GM12878 (cell line): ENCODE data around the gene CDC16. TPM values are rescaled to one million over a fixed set of nuclear protein-coding genes. Genes with fewer than 3 reads are reported as not detected.

Source experiments
- ATAC-seq: fragments of 200-7000 bp; cut with Tn5 transposase; 3 replicates; pipeline ENCODE4 v1.9.1; 2020; ENCODE audit warnings: mild to moderate bottlenecking, moderate library complexity
- BruUV-seq: library from RNA; stranded (reverse); fragments of 400-500 nt; replicated peaks from 2 replicates; lab custom pipeline; 2021; lab: Mats Ljungman, UMichigan
- CTCF ChIA-PET: fragments of 300-600 bp; sonication (Branson Sonifier 250); formaldehyde crosslinking; extraction: SDS; loops from one replicate; lab custom pipeline; 2021; ENCODE audit warnings: inconsistent platforms; lab: Yijun Ruan, JAX
- POLR2A ChIA-PET: fragments of 350-600 bp; formaldehyde crosslinking; extraction: SDS; loops from one replicate; lab custom pipeline; 2021; ENCODE audit warnings: inconsistent platforms; lab: Charles Lee
- RAD21 ChIA-PET: fragments of 300-600 bp; sonication (Branson Sonifier 250); formaldehyde crosslinking; loops from one replicate; lab custom pipeline; 2023; ENCODE audit warnings: antibody characterized with exemption; ENCODE audit not compliant: unreplicated experiment; lab: Charles Lee
- SMC1A ChIA-PET: fragments of 300-600 bp; sonication (Branson Sonifier 250); formaldehyde crosslinking; loops from one replicate; lab custom pipeline; 2023; ENCODE audit not compliant: unreplicated experiment, uncharacterized antibody; lab: Charles Lee
- DNase-seq: peaks from one replicate; pipeline ENCODE4 v3.0.0-alpha.2; 2011; ENCODE audit warnings: low read depth, low spot score
- FAIRE-seq: peaks from 3 replicates; lab custom pipeline; 2011; peaks lifted over from hg19 to GRCh38; lab: Jason Lieb, UNC
- H2AFZ ChIP-seq: 2 replicates; pipeline ENCODE4 v1.6.0; 2011; ENCODE audit warnings: low read depth, low read length, control low read depth; ENCODE audit not compliant: control insufficient read depth
- H3K27ac ChIP-seq: 2 replicates; pipeline ENCODE4 v1.5.1; 2011; ENCODE audit warnings: control low read depth; ENCODE audit not compliant: control insufficient read depth, insufficient read depth
- H3K27me3 ChIP-seq, 2 experiments: replicated peaks in 1 of 2; 2 replicates each; pipeline versions ENCODE4 v1.6.0 to v1.6.1; 2011; ENCODE audit warnings: low read length in 1 of 2; ENCODE audit not compliant: control insufficient read depth in 2 of 2, insufficient read depth in 2 of 2
- H3K36me3 ChIP-seq, 2 experiments: 2 replicates each; pipeline ENCODE4 v1.5.1; 2011; ENCODE audit warnings: low read length in 1 of 2; ENCODE audit not compliant: control insufficient read depth in 2 of 2, insufficient read depth in 2 of 2
- H3K4me1 ChIP-seq: 2 replicates; pipeline ENCODE4 v1.6.1; 2011; ENCODE audit warnings: mild to moderate bottlenecking, low read length, moderate library complexity, mixed read lengths; ENCODE audit not compliant: control insufficient read depth, insufficient read depth
- H3K4me2 ChIP-seq: 2 replicates; pipeline ENCODE4 v1.6.0; 2011; ENCODE audit warnings: control low read depth; ENCODE audit not compliant: control insufficient read depth, insufficient read depth
- H3K4me3 ChIP-seq: fragments of 200-600 bp; sonication (generic); 2 replicates; pipeline ENCODE4 v1.5.1; 2016
- H3K79me2 ChIP-seq: 2 replicates; pipeline ENCODE4 v1.6.0; 2011; ENCODE audit warnings: low read length; ENCODE audit not compliant: control insufficient read depth, insufficient read depth
- H3K9ac ChIP-seq: 2 replicates; pipeline ENCODE4 v1.8.0; 2011; ENCODE audit warnings: low read length, control low read depth, mixed read lengths; ENCODE audit not compliant: control insufficient read depth, insufficient read depth
- H3K9me3 ChIP-seq: replicated peaks from 3 replicates; pipeline ENCODE4 v1.5.1; 2011; ENCODE audit warnings: mild to moderate bottlenecking, low read length; ENCODE audit not compliant: control insufficient read depth, insufficient read depth
- H4K20me1 ChIP-seq: 2 replicates; pipeline ENCODE4 v1.6.0; 2011; ENCODE audit not compliant: control insufficient read depth, insufficient read depth
- BACH1 ChIP-seq: fragments of 450-650 bp; IDR thresholded peaks from 2 replicates; pipeline ENCODE4 v1.6.1; 2017; ENCODE audit warnings: mild to moderate bottlenecking, borderline replicate concordance
- IRF4 ChIP-seq: IDR thresholded peaks from 2 replicates; pipeline ENCODE4 v1.6.1; 2011; ENCODE audit warnings: low read depth, low read length
- MEF2B ChIP-seq: fragments of 450-650 bp; IDR thresholded peaks from 2 replicates; pipeline ENCODE4 v1.6.1; 2018; ENCODE audit warnings: mild to moderate bottlenecking, moderate library complexity; ENCODE audit not compliant: partially characterized antibody, poor library complexity, severe bottlenecking
- MXI1 ChIP-seq: fragments of 150-350 bp; IDR thresholded peaks from 2 replicates; pipeline ENCODE4 v1.6.1; 2011; ENCODE audit warnings: low read depth, mild to moderate bottlenecking, inconsistent platforms, low read length, improper control_type of control experiment
- PAX8 ChIP-seq: fragments of 450-650 bp; IDR thresholded peaks from 2 replicates; pipeline ENCODE4 v1.6.1; 2017; ENCODE audit warnings: mild to moderate bottlenecking, moderate library complexity
- POU2F2 ChIP-seq: IDR thresholded peaks from 3 replicates; pipeline ENCODE4 v1.6.1; 2011; ENCODE audit warnings: low read depth, mild to moderate bottlenecking, low read length, borderline replicate concordance
- SMAD1 ChIP-seq: fragments of 450-650 bp; IDR thresholded peaks from 2 replicates; pipeline ENCODE4 v1.6.1; 2018; ENCODE audit warnings: mild to moderate bottlenecking, low read depth; ENCODE audit not compliant: partially characterized antibody
- TCF12 ChIP-seq: IDR thresholded peaks from 2 replicates; pipeline ENCODE4 v1.6.1; 2011; ENCODE audit warnings: low read depth, mild to moderate bottlenecking, low read length
- WGBS: methylation state at CpG from one replicate; pipeline ENCODE4 v1.1.6; 2016; ENCODE audit warnings: low lambda C conversion rate; ENCODE audit not compliant: insufficient replicate concordance, insufficient coverage; ENCODE audit errors: missing lambda C conversion rate; 5-methylcytosine and 5-hydroxymethylcytosine counted together
- in situ Hi-C: fragments of 300-500 bp; cut with MboI; formaldehyde crosslinking; loops from 9 replicates; pipeline ENCODE4 v1.14.3; 2018; ENCODE audit warnings: mixed read lengths
- intact Hi-C: fragments of 100-400 bp; cut with micrococcal nuclease; formaldehyde crosslinking; loops from one replicate; pipeline ENCODE4 v1.14.2; 2022; ENCODE audit not compliant: unreplicated experiment
- polyA plus RNA-seq, 11 experiments: library from polyadenylated mRNA; depleted of rRNA in 4 of 11; unstranded in 6 of 11; stranded (reverse) in 5 of 11; fragments of >200 nt; fragmentation: Nextera tagmentation in 4 of 11; fragmentation: Illumina TruSeq in 1 of 11; extraction: Ambion mirVana in 4 of 11; extraction: Trizol in 1 of 11; gene quantifications; 1 replicate in 1 of 11; 2 replicates in 10 of 11; pipeline versions ENCODE4 v1.2.1 to v1.2.3, GENCODE V29; 2011 to 2016; ENCODE audit warnings: inconsistent platforms in 2 of 11, missing spikeins in 2 of 11, low read depth in 1 of 11
- total RNA-seq, 4 experiments: library from RNA; depleted of rRNA in 3 of 4; stranded (reverse); fragments of >200 nt in 3 of 4; fragmentation: Illumina TruSeq in 1 of 4; extraction: Trizol in 1 of 4; gene quantifications; 2 replicates each; pipeline versions ENCODE4 v1.2.1 to v1.2.3, GENCODE V29; 2013 to 2021
- TF ChIP-seq, protein P1 (sequence below): fragments of 450-650 bp; IDR thresholded peaks from 2 replicates; pipeline ENCODE4 v1.6.1; 2017; ENCODE audit warnings: low read depth, mild to moderate bottlenecking, moderate library complexity
- TF ChIP-seq, protein P2 (sequence below): fragments of 450-650 bp; IDR thresholded peaks from 2 replicates; pipeline ENCODE4 v1.6.1; 2016; ENCODE audit warnings: mild to moderate bottlenecking, moderate library complexity, borderline replicate concordance
- TF ChIP-seq, protein P3 (sequence below): fragments of 450-650 bp; formaldehyde crosslinking; IDR thresholded peaks from 2 replicates; pipeline ENCODE4 v1.4.0; 2022; ENCODE audit warnings: mild to moderate bottlenecking, moderate library complexity

The CDC16 gene
- total and polyA plus RNA-seq, 10 of the 15 experiments (the other 5 are each of a cell fraction or from before 2014, with no cell fraction given) = 15.4 to 92.9 (median 31.4) TPM

DNA sequence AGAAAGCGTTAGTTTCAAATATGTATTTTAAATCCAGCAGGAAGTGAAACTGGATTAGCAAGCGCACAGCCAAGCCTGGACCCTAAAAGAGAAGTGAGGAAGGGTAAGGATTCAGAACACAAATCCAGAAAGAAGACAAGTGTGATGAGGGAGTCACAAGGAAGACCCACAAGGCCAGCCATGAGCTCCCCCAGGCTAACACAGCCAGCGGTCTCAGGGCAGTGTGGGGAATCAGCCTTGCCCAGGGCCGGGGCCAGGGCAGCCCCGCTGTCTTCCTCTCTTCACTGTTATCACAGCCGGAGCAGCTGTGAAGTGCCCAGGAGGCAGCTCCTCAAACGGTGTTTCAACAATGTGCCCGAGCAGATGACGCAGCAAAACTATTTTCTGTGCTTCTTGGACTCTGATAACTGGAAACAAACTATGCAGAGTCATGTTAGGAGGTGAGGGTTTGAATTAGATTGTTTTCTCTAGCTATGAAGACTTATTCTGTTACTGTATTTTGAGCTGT lies 12.2 kb upstream of the CDC16 start (continued):
- TF ChIP-seq BACH1 = peak; percentile 25; the same call in 1 of the 2 replicates

DNA sequence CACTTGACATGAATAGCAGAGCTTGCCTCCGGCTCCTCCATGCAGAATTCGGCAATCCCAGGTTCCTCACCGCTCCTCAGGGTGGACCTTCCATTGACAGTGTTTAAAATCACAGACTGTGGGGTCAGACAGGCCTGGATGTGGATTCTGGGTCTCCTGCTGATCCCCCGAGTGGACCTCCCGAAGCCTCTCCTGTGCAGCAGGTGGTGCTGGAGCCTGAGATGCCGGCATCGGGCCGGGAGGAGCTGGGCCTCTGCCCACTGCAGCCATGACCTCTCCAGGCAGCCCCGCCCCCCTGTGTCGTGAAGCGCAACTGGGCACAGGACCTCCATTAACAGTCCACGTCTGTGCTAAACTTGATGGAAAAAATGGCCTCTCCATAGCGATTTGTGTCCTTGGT lies 10.5 kb upstream of the CDC16 start:
- intact Hi-C loops = no loop called here
- Histone ChIP-seq H3K79me2 (no peaks in the 10 kb centered on the region), H3K9ac (no peak overlapping the region), H3K36me3 (no peaks in the 10 kb centered on the region), H4K20me1 (no peaks in the 10 kb centered on the region), H2AFZ (no peak overlapping the region), H3K4me2 (no peak overlapping the region), H3K4me1 (peaks cover 14% of the 10 kb centered on the region), H3K27ac (no peak overlapping the region), H3K9me3 (no peaks in the 10 kb centered on the region), H3K27me3 (0 out of 4 replicates have a peak, but pooled peaks cover 0 to 3% of the 10 kb centered on the region in 2 experiments), H3K4me3 (no peak overlapping the region)
- FAIRE-seq (no peak), DNase-seq (no peak), ATAC-seq (no peak)
- 75% methylated on average over 13 of the region's 13 CpGs for WGBS
- ChIA-PET POLR2A (interaction anchor here (0.5 kb wide), 1 partner anchor 759 kb away, joined by 3 read pairs; no protein-coding TSS in a partner anchor), RAD21 (interaction anchor here (1.8 kb wide), 1 partner anchor 159 kb away, joined by 6 read pairs; no protein-coding TSS in a partner anchor), SMC1A (interaction anchor here (0.8 to 1.5 kb wide), 2 partner anchors 48 to 80 kb away, joined by 3 read pairs; no protein-coding TSS in a partner anchor), CTCF (interaction anchor here (1.0 to 2.5 kb wide), 2 partner anchors 11 to 79 kb away, joined by 3 to 8 read pairs; no protein-coding TSS in a partner anchor)
- in situ Hi-C loops = loop anchor here (5.0 kb wide), 1 partner anchor 267 kb away; no protein-coding TSS in a partner anchor
- BruUV-seq = no TSS peak
- TF ChIP-seq, protein P1, sequence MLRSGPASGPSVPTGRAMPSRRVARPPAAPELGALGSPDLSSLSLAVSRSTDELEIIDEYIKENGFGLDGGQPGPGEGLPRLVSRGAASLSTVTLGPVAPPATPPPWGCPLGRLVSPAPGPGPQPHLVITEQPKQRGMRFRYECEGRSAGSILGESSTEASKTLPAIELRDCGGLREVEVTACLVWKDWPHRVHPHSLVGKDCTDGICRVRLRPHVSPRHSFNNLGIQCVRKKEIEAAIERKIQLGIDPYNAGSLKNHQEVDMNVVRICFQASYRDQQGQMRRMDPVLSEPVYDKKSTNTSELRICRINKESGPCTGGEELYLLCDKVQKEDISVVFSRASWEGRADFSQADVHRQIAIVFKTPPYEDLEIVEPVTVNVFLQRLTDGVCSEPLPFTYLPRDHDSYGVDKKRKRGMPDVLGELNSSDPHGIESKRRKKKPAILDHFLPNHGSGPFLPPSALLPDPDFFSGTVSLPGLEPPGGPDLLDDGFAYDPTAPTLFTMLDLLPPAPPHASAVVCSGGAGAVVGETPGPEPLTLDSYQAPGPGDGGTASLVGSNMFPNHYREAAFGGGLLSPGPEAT = no peak
- TF ChIP-seq, protein P2, sequence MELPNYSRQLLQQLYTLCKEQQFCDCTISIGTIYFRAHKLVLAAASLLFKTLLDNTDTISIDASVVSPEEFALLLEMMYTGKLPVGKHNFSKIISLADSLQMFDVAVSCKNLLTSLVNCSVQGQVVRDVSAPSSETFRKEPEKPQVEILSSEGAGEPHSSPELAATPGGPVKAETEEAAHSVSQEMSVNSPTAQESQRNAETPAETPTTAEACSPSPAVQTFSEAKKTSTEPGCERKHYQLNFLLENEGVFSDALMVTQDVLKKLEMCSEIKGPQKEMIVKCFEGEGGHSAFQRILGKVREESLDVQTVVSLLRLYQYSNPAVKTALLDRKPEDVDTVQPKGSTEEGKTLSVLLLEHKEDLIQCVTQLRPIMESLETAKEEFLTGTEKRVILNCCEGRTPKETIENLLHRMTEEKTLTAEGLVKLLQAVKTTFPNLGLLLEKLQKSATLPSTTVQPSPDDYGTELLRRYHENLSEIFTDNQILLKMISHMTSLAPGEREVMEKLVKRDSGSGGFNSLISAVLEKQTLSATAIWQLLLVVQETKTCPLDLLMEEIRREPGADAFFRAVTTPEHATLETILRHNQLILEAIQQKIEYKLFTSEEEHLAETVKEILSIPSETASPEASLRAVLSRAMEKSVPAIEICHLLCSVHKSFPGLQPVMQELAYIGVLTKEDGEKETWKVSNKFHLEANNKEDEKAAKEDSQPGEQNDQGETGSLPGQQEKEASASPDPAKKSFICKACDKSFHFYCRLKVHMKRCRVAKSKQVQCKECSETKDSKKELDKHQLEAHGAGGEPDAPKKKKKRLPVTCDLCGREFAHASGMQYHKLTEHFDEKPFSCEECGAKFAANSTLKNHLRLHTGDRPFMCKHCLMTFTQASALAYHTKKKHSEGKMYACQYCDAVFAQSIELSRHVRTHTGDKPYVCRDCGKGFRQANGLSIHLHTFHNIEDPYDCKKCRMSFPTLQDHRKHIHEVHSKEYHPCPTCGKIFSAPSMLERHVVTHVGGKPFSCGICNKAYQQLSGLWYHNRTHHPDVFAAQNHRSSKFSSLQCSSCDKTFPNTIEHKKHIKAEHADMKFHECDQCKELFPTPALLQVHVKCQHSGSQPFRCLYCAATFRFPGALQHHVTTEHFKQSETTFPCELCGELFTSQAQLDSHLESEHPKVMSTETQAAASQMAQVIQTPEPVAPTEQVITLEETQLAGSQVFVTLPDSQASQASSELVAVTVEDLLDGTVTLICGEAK = no peak
- no peak for TF ChIP-seq TCF12
- no peak for TF ChIP-seq PAX8
- no peak for TF ChIP-seq IRF4
- TF ChIP-seq, protein P3, sequence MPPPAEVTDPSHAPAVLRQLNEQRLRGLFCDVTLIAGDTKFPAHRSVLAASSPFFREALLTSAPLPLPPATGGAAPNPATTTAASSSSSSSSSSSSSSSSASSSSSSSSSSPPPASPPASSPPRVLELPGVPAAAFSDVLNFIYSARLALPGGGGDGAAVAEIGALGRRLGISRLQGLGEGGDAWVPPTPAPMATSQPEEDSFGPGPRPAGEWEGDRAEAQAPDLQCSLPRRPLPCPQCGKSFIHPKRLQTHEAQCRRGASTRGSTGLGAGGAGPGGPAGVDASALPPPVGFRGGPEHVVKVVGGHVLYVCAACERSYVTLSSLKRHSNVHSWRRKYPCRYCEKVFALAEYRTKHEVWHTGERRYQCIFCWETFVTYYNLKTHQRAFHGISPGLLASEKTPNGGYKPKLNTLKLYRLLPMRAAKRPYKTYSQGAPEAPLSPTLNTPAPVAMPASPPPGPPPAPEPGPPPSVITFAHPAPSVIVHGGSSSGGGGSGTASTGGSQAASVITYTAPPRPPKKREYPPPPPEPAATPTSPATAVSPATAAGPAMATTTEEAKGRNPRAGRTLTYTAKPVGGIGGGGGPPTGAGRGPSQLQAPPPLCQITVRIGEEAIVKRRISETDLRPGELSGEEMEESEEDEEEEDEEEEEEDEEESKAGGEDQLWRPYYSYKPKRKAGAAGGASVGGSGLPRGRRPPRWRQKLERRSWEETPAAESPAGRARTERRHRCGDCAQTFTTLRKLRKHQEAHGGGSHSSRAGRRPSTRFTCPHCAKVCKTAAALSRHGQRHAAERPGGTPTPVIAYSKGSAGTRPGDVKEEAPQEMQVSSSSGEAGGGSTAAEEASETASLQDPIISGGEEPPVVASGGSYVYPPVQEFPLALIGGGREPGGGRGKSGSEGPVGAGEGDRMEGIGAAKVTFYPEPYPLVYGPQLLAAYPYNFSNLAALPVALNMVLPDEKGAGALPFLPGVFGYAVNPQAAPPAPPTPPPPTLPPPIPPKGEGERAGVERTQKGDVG (CRISPR knock-in tag) = no peak
- no peak for TF ChIP-seq POU2F2
- TF ChIP-seq MEF2B = no peak
- no peak for TF ChIP-seq MXI1
- TF ChIP-seq SMAD1 = no peak
